A673 (cell line): Measurements from ENCODE around the gene RNGTT. TPM values are rescaled to one million over a fixed set of nuclear protein-coding genes. Genes with fewer than 3 reads are reported as not detected.
"Not testable (repeated sequence)": the region's sequence is repeated elsewhere in the genome, so short reads cannot be mapped to it uniquely, and the experiment has no call there.

Experiments used
- BruUV-seq: library from RNA; stranded (reverse); fragments of 400-500 nt; replicated peaks from 2 replicates; lab custom pipeline; 2021; lab: Mats Ljungman, UMichigan
- CTCF ChIA-PET: fragments of 300-600 bp; sonication (Branson Sonifier 250); formaldehyde crosslinking; loops from one replicate; lab custom pipeline; 2022; ENCODE audit warnings: antibody characterized with exemption; lab: Charles Lee
- POLR2A ChIA-PET: fragments of 300-600 bp; sonication (Branson Sonifier 250); formaldehyde crosslinking; loops from one replicate; lab custom pipeline; 2022; ENCODE audit warnings: antibody characterized with exemption; ENCODE audit not compliant: low non-redundant PET; lab: Charles Lee
- DNase-seq: peaks from one replicate; pipeline ENCODE4 v3.0.0-alpha.2; 2015; ENCODE audit warnings: low spot score
- H3K27ac ChIP-seq: fragments of 200-600 bp; sonication (generic); 2 replicates; pipeline ENCODE4 v1.5.1; 2016; ENCODE audit warnings: mixed run types, low read depth, mild to moderate bottlenecking, mixed read lengths, antibody characterized with exemption, low read length; ENCODE audit not compliant: poor library complexity, severe bottlenecking
- H3K27me3 ChIP-seq: fragments of 200-600 bp; sonication (generic); replicated peaks from 2 replicates; pipeline ENCODE4 v1.6.1; 2017; ENCODE audit warnings: mixed run types, low read depth, mild to moderate bottlenecking, mixed read lengths, antibody characterized with exemption, low read length; ENCODE audit not compliant: insufficient read depth, poor library complexity
- H3K36me3 ChIP-seq: fragments of 200-600 bp; sonication (generic); 2 replicates; pipeline ENCODE4 v1.6.1; 2016; ENCODE audit warnings: mixed run types, mild to moderate bottlenecking, mixed read lengths, antibody characterized with exemption, low read length; ENCODE audit not compliant: insufficient read depth, poor library complexity, severe bottlenecking
- H3K4me1 ChIP-seq: fragments of 200-600 bp; sonication (generic); 2 replicates; pipeline ENCODE4 v1.6.1; 2017; ENCODE audit warnings: mixed run types, mild to moderate bottlenecking, mixed read lengths, antibody characterized with exemption, low read length; ENCODE audit not compliant: insufficient read depth, poor library complexity, severe bottlenecking
- H3K4me3 ChIP-seq: fragments of 200-600 bp; sonication (generic); 2 replicates; pipeline ENCODE4 v1.5.1; 2016; ENCODE audit warnings: low read depth, mixed run types, mild to moderate bottlenecking, mixed read lengths, low read length; ENCODE audit not compliant: poor library complexity, severe bottlenecking
- H3K9me3 ChIP-seq: fragments of 200-600 bp; sonication (generic); 2 replicates; pipeline ENCODE4 v1.6.1; 2016; ENCODE audit warnings: mixed run types, low read depth, mild to moderate bottlenecking, mixed read lengths, antibody characterized with exemption, low read length; ENCODE audit not compliant: poor library complexity, severe bottlenecking
- CTCF ChIP-seq: fragments of 300-800, 200-600 bp; sonication (generic); conservative IDR thresholded peaks from 2 replicates; pipeline ENCODE4 v1.5.1; 2017; ENCODE audit warnings: low read depth, mild to moderate bottlenecking, antibody characterized with exemption, low read length, moderate library complexity, mixed read lengths
- EZH2 ChIP-seq: fragments of 200-600 bp; sonication (generic); IDR thresholded peaks from 2 replicates; pipeline ENCODE4 v1.6.1; 2017; ENCODE audit warnings: borderline replicate concordance, low read depth, mild to moderate bottlenecking, mixed read lengths, antibody characterized with exemption, low read length; ENCODE audit not compliant: poor library complexity, severe bottlenecking
- intact Hi-C: fragments of 100-400 bp; cut with micrococcal nuclease; formaldehyde crosslinking; loops from one replicate; pipeline ENCODE4 v1.10.0; 2022; ENCODE audit not compliant: unreplicated experiment
- total RNA-seq: library from RNA; stranded (reverse); gene quantifications from 2 replicates; pipeline ENCODE4 v1.2.3, GENCODE V29; 2021

The RNGTT gene
- total RNA-seq, 1 experiment from 2014 or later = 31.8 TPM

- POLR2A ChIA-PET = no interaction called here
- H3K27me3 ChIP-seq = no peaks in the 10 kb centered on the region
- H3K9me3 ChIP-seq = peaks cover 9% of the 10 kb centered on the region
- intact Hi-C loops = no loop called here
- no peak overlapping the region for H3K27ac ChIP-seq
- CTCF ChIA-PET = no interaction called here
- H3K4me3 ChIP-seq = no peak overlapping the region
- H3K4me1 ChIP-seq = no peaks in the 10 kb centered on the region
- no peaks in the 10 kb centered on the region for H3K36me3 ChIP-seq
- DNase-seq = no peak
- TF ChIP-seq EZH2 = no peak
- no peak for TF ChIP-seq CTCF
- no TSS peak for BruUV-seq
These were observed 128.2 kb downstream of the RNGTT start for GRCh38 chr6:88835210-88835609.

GRCh38 chr6:88833071-88833470, 130.3 kb downstream of the RNGTT start:
- intact Hi-C loops, BruUV-seq: not testable (repeated sequence)

GRCh38 chr6:88827599-88827998, 135.8 kb downstream of the RNGTT start:
- POLR2A ChIA-PET, H3K4me3 ChIP-seq, BruUV-seq, H3K9me3 ChIP-seq, CTCF ChIA-PET, H3K27me3 ChIP-seq, H3K27ac ChIP-seq, intact Hi-C loops, H3K4me1 ChIP-seq, H3K36me3 ChIP-seq, DNase-seq: not testable (repeated sequence)

More at GRCh38 chr6:88833071-88833470, 130.3 kb downstream of the RNGTT start:
- H3K27me3 ChIP-seq, POLR2A ChIA-PET, H3K4me3 ChIP-seq, H3K27ac ChIP-seq, H3K9me3 ChIP-seq, CTCF ChIA-PET, DNase-seq, H3K36me3 ChIP-seq, H3K4me1 ChIP-seq: not testable (repeated sequence)

- Histone ChIP-seq H3K27me3 (no peaks in the 10 kb centered on the region), H3K36me3 (no peaks in the 10 kb centered on the region), H3K27ac (no peak overlapping the region), H3K4me3 (no peak overlapping the region), H3K9me3 (no peaks in the 10 kb centered on the region), H3K4me1 (no peaks in the 10 kb centered on the region)
- no TSS peak for BruUV-seq
- ChIA-PET POLR2A (no interaction called here), CTCF (no interaction called here)
- no peak for DNase-seq
- no peak for TF ChIP-seq EZH2
- no peak for TF ChIP-seq CTCF
- intact Hi-C loops = no loop called here
These were observed 137.6 kb downstream of the RNGTT start for GRCh38 chr6:88825856-88826255.
